Heart left ventricle (tissue), 16 donors: ENCODE results near the gene GARIN1A. TPM values are rescaled to one million over a fixed set of nuclear protein-coding genes. Genes with fewer than 3 reads are reported as not detected.

Source experiments
- ATAC-seq, 4 donors: fragments of 200-7000 bp; cut with Tn5 transposase; one replicate each; pipeline ENCODE4 v1.9.1; 2020 to 2022; ENCODE audit warnings: moderate library complexity in 4 of 4, mild to moderate bottlenecking in 3 of 4, moderate number of reproducible peaks in 1 of 4
- DNase-seq, 5 donors: peaks; one replicate each; pipeline ENCODE4 v3.0.0-alpha.2; 2020
- H3K27ac ChIP-seq, 12 donors: fragments of 200-600 bp; sonication (generic) in 4 of 12; one replicate each; pipeline versions ENCODE4 v1.5.0 to v1.8.0; 2016 to 2022; ENCODE audit warnings: mild to moderate bottlenecking in 2 of 12
- H3K27me3 ChIP-seq, 9 donors: fragments of 200-600 bp; sonication (generic) in 2 of 9; one replicate each; pipeline versions ENCODE4 v1.5.1 to v1.8.0; 2016 to 2022; ENCODE audit warnings: mild to moderate bottlenecking in 3 of 9
- H3K36me3 ChIP-seq, 9 donors: fragments of 200-600 bp; sonication (generic) in 2 of 9; one replicate each; pipeline versions ENCODE4 v1.5.0 to v1.8.0; 2018 to 2022; ENCODE audit warnings: mild to moderate bottlenecking in 2 of 9
- H3K4me1 ChIP-seq, 12 donors: fragments of 200-600 bp; sonication (generic) in 4 of 12; one replicate each; pipeline versions ENCODE4 v1.5.0 to v1.8.0; 2016 to 2022; ENCODE audit warnings: mild to moderate bottlenecking in 3 of 12
- H3K4me3 ChIP-seq, 12 donors: fragments of 200-600 bp; sonication (generic) in 4 of 12; one replicate each; pipeline versions ENCODE4 v1.5.0 to v1.8.0; 2017 to 2022; ENCODE audit warnings: mild to moderate bottlenecking in 9 of 12, moderate library complexity in 4 of 12
- H3K9me3 ChIP-seq, 12 donors: fragments of 200-600 bp; sonication (generic) in 4 of 12; one replicate each; pipeline versions ENCODE4 v1.5.0 to v1.8.0; 2016 to 2022; ENCODE audit warnings: mild to moderate bottlenecking in 1 of 12
- CTCF ChIP-seq, 12 donors: fragments of 200-600 bp; sonication (generic) in 4 of 12; IDR thresholded peaks; one replicate each; pipeline versions ENCODE4 v1.5.0 to v1.8.0; 2018 to 2022; ENCODE audit warnings: antibody characterized with exemption in 12 of 12, mild to moderate bottlenecking in 5 of 12
- POLR2A ChIP-seq, 2 donors: fragments of 450-650 bp; IDR thresholded peaks; one replicate each; pipeline ENCODE4 v1.6.1; 2017; ENCODE audit warnings: antibody characterized with exemption in 2 of 2, mild to moderate bottlenecking in 2 of 2, moderate library complexity in 2 of 2
- WGBS, 4 donors: extraction: QIAGEN DNeasy Blood & Tissue Kit in 2 of 4; methylation state at CpG; one replicate each; pipeline versions ENCODE4 v1.1.5 to v1.1.7; 2013 to 2018; 5-methylcytosine and 5-hydroxymethylcytosine counted together
- intact Hi-C, 10 donors: fragments of 100-400 bp; cut with DNase I; formaldehyde crosslinking; loops; one replicate each; pipeline versions ENCODE4 v1.11.1 to v1.14.2; 2022
- polyA plus RNA-seq, 2 donors: library from polyadenylated mRNA; stranded (reverse); fragments of 200-250 nt; gene quantifications; one replicate each; pipeline ENCODE4 v1.2.3, GENCODE V29; 2013
- total RNA-seq, 9 donors: library from RNA; depleted of rRNA in 2 of 9; stranded (reverse); fragments of >200 nt in 2 of 9; fragmentation: NEBNext Ultra II Directional in 3 of 9; extraction: Animal tissue kit (Norgen Biotek cat#: 25700) in 3 of 9; gene quantifications; one replicate each; pipeline versions ENCODE4 v1.1.0 to v1.2.4, GENCODE V29; 2016 to 2023
- donor health status: ischemic (EF 13 %, LVEDD 7.1; RV severe dilation, severe dysfunction).
- donor health status: healthy with polysubstance abuse.
- donor health status: DM: no; HTN: yes; CAD: no.
- donor health status: DM: no; HTN: no; CAD: no.
- donor health status: ischemic (EF 25% LVEDD 6.9; RV normal size, moderate dysfunction).
- donor health status: ischemic (EF 25% LVEDD 5.7; RV mildly dilated, moderate dysfunction).
- donor health status: healthy.
- donor health status: DM: yes; HTN: yes; CAD: no.
- donor health status: ischemic (EF 35%, LVEDD 5.7; RV mildly dilated, moderate dysfunction).
- donor health status: nonischemic (EF 11% LVEDD 7.7; RV severe dilation, severe dysfunction).
- donor health status: DM: yes; HTN: yes; CAD: no.
- donor health status: PGD.
- donor health status: ischemic (EF 29% LVEDD 5.4; RV normal size, mild dysfunction).
- donor health status: nonischemic (EF 23%, LVEDD 6.1; RV moderate dilation, normal function).

GARIN1A gene
- total and polyA plus RNA-seq, 11 donors: 0.31 to 4.6 (median 2.1) TPM

GRCh38 chr7:128705891-128706333, 33.8 kb downstream of the GARIN1A start:
- intact Hi-C loops: no loop called here
- H3K27ac ChIP-seq: no peak overlapping the region
- TF ChIP-seq CTCF (IDR thresholded peaks at IDR 0.05): no peak
- TF ChIP-seq POLR2A (IDR thresholded peaks at IDR 0.05): no peak
- H3K4me3 ChIP-seq: no peak overlapping the region
- ATAC-seq: no peak
- H3K36me3 ChIP-seq: no peaks in the 10 kb centered on the region
- 70 to 84% (median 74%) methylated on average over 3 of the region's 3 CpGs for WGBS, 4 donors
- no peaks in the 10 kb centered on the region for H3K9me3 ChIP-seq
- peaks cover 0 to 5% (median 0%) of the 10 kb centered on the region in 12 donors for H3K4me1 ChIP-seq
- H3K27me3 ChIP-seq: peaks cover 0 to 1% (median 0%) of the 10 kb centered on the region in 9 donors
- no peak for DNase-seq

GRCh38 chr7:128707752-128708151, 35.7 kb downstream of the GARIN1A start:
- ATAC-seq (no peak), DNase-seq (no peak)
- TF ChIP-seq POLR2A (IDR thresholded peaks at IDR 0.05) (no peak), CTCF (IDR thresholded peaks at IDR 0.05) (no peak)
- peaks cover 0 to 5% (median 0%) of the 10 kb centered on the region in 12 donors for H3K4me1 ChIP-seq
- 94 to 97% (median 96%) methylated on average over 1 of the region's 1 CpG for whole genome bisulfite sequencing, 4 donors
- H3K27me3 ChIP-seq: no peaks in the 10 kb centered on the region
- no peaks in the 10 kb centered on the region for H3K36me3 ChIP-seq
- intact Hi-C loops: no loop called here
- H3K4me3 ChIP-seq: no peak overlapping the region
- peaks cover 0 to 3% (median 0%) of the 10 kb centered on the region in 12 donors for H3K9me3 ChIP-seq
- H3K27ac ChIP-seq: no peak overlapping the region

- ATAC-seq (no peak), DNase-seq (no peak)
- H3K4me1 ChIP-seq: peaks cover 0 to 5% (median 0%) of the 10 kb centered on the region in 12 donors
- no peaks in the 10 kb centered on the region for H3K36me3 ChIP-seq
- WGBS, 4 donors: 90 to 94% (median 91%) methylated on average over 3 of the region's 3 CpGs
- no peak overlapping the region for H3K4me3 ChIP-seq
- no peak for TF ChIP-seq POLR2A (IDR thresholded peaks at IDR 0.05)
- no peak for TF ChIP-seq CTCF (IDR thresholded peaks at IDR 0.05)
- peaks cover 0 to 6% (median 0%) of the 10 kb centered on the region in 12 donors for H3K9me3 ChIP-seq
- no peaks in the 10 kb centered on the region for H3K27me3 ChIP-seq
- intact Hi-C loops: no loop called here
- H3K27ac ChIP-seq: no peak overlapping the region
These were observed 36.1 kb downstream of the GARIN1A start for GRCh38 chr7:128708235-128708634.

- Histone ChIP-seq H3K36me3 (no peaks in the 10 kb centered on the region), H3K9me3 (peaks cover 0 to 6% (median 0%) of the 10 kb centered on the region in 12 donors), H3K27ac (no peak overlapping the region), H3K4me1 (peaks cover 0 to 5% (median 0%) of the 10 kb centered on the region in 12 donors), H3K27me3 (no peaks in the 10 kb centered on the region), H3K4me3 (no peak overlapping the region)
- 81 to 85% (median 83%) methylated on average over 3 of the region's 3 CpGs for WGBS, 4 donors
- ATAC-seq: no peak
- intact Hi-C loops: no loop called here
- TF ChIP-seq POLR2A (IDR thresholded peaks at IDR 0.05) (no peak), CTCF (IDR thresholded peaks at IDR 0.05) (no peak)
- DNase-seq: no peak
These were observed 36.7 kb downstream of the GARIN1A start for GRCh38 chr7:128708824-128709223.
